NCI-H82 treated with DMSO at 0.1 percent for 48 hours (cell line): Measurements from ENCODE around the gene IFRD2.

Experiments
- DNase-seq: peaks from one replicate; lab custom pipeline; 2025; ENCODE audit not compliant: unreplicated experiment; lab: John Stamatoyannopoulos, UW

The IFRD2 gene

DNA sequence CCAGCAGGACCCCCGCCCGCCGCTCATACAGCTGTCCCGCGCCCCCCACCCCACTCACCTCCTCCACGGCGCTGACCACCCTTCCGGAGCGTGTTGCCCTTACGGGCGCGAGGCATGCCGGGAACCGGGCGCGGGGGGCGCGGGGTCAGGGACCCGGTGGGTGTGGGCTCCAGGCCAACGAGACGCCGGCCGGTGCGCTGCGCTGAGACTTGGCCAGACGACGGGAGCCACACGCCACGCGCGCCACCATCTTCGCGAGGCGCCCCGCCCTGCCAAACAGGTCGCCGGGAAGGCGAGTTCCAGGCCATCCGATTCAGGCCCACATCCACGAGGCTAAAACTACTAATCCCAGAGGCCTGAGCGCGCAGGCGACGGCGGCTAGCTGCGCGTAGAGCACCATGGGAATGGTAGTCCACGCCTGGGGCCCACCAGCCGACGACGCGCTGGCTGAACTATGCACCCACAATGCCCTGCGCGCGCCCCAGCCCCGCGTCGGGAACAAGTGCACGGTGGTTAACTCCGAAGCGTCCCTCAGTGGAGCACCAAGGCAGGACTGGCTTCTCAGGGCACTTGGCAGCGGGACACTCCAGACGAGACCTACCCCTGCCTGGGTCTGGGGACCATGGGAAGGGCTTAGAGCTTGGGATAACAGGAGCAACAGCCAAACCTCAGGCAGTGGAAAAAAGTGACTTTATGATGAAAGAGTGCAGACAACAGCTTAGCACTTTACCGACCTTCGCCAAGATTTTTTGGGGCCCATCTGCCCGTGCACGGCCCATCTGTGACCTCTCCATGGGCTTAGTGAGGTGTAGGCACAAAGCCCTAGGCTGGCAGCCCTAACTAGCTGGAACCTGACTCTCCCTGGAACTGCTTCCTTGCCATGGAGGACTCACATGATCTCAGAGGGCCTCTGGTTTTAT, at the start of gene IFRD2:
TSS of gene IFRD2 (minus strand) at position 271 of the 920 bp plus-strand sequence. CDS start at position 116, 155 bp downstream.
- DNase-seq: peak; percentile 90

GRCh38 chr3:50341537-50341936, 49.3 kb upstream of the IFRD2 start:
- no peak for DNase-seq

GRCh38 chr3:50340448-50341329, 48.5 kb upstream of the IFRD2 start, which contains the start of gene RASSF1:
RASSF1 (minus strand) TSS chr3:50340836; CDS start chr3:50340805, 31 bp downstream.
- DNase-seq: no peak

DNA sequence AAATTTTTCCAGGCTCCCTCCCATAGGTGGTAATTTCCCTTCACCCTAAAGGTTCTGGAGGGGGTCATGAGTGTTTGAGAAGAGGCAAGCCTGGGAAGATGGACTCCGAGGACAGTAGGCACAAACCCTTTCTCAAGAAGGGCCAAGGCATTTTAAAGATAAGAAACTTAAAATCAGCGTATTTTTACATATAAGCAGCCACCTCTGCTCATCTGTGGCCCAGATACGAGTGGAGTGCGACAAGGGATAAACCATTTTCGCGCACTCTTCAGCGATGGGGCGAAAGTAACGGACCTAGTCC, 47.9 kb upstream of the IFRD2 start:
- DNase-seq: no peak

DNA sequence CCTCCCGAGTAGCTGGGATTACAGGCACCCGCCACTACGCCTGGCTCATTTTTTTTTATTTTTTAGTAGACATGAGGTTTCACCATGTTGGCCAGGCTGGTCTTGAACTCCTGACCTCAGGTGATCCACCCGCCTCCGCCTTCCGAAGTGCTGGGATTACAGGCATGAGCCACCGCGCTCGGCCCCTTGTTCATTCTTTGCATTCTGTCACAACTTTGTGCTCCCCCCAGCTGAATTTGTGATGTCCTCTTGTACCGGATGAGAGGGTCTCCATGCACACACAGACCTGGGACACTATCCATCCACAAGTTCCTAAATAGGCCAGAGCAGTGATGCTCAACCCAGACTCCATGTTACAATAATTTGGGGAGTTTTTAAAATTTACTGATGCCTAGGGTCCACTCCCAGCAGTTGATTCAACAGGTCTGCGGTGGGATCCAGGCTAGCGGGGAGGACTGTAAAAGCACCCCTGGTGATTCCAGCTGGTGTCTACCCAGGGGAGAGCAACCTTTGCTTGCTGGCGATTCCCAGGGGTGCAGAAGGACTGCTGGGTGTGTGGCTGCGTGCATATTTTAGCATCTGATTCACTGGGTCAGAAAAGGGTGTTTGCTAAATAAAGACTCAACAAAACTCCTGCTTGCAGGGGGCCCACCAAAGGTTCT, 47.4 kb upstream of the IFRD2 start:
- DNase-seq: no peak

DNA sequence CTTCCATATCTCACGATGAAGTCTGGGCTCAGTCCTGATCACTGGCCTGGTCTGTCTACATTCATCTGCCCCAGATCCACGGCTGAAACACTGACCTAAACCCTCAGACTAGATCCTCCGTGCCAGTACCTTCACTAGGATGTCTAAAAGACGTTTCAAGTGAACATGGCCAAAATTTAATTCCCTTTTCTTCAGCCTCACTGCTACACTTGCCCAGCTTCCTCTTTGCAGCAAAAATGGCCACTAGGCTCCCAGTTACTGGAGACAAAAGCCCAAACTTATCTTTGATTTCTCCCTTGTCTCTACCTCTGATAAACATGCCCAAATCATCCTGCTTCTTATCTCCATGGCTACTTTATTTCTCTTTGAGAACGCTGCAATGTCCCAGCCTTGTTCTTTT, 46.7 kb upstream of the IFRD2 start:
- no peak for DNase-seq

- peak; percentile 93 for DNase-seq
Observed at GRCh38 chr3:50337175-50337861, 45.1 kb upstream of the IFRD2 start.

DNA sequence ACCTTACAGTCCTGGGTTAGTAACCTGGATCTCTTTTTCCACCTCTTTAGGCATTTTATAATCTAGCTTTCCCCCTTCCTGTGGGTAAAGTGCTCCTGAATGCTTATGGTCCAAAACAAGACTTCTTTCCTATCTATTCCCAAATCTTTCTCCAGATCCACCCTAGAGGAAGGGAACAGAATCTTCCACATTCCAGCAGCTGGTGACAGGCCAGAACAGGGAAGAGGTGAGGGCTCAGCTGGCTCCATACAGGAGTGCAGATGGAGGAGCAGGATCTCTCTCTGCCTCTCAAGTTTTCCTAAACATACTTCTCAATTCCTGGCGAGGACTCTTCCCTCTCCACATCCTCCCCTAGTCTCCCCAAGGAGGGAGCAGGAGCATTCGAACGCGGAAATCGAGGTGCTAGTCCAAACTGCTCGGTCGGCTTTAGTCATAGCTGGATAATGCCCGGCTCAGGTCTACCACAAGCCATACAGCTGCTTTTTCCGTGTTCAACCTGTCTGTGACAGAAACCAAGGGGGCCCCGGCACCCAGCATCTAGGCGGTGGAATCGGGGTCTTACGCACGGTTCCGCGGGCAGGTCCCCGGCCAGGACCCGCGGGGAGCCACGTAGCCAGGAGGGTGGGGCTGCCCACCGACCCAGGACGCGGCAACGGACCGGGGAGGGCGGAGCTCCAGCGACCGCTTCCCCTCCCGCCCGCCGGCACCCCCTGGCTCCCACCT, 44.4 kb upstream of the IFRD2 start:
- no peak for DNase-seq

DNA sequence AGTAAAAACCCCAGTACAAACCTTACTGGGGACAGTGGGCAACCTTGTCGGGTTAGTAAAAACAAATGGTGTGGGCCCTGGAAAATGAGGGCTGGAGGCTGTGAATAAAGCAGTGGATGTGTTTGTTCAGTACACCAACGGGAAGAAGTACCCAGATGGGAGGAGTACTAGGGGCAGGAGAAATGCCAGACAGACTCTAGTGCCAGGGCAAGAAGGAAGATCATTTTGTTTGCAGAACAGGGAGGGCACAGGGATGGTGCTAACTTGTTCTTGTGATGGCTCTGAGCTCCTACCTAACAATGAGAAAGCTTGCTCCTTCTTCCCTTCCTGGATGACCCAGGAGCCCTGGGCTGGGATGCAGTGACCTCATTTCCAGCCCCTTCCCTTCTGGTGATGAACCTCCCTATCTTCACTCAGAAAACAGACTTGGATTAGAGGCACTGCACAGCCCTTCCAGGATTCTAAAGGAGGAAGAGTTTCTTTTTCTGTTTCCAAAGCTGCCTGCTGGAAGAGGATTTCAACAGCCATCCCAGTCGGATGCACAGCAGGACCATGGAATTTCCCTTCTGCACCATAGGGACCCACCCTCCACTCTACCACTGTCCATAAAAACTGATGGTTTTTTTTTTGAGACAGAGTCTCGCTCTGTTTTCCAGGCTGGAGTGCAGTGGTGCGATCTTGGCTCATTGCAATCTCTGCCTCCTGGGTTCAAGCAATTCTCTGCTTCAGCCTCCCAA, 42.3 kb upstream of the IFRD2 start:
- no peak for DNase-seq

DNA sequence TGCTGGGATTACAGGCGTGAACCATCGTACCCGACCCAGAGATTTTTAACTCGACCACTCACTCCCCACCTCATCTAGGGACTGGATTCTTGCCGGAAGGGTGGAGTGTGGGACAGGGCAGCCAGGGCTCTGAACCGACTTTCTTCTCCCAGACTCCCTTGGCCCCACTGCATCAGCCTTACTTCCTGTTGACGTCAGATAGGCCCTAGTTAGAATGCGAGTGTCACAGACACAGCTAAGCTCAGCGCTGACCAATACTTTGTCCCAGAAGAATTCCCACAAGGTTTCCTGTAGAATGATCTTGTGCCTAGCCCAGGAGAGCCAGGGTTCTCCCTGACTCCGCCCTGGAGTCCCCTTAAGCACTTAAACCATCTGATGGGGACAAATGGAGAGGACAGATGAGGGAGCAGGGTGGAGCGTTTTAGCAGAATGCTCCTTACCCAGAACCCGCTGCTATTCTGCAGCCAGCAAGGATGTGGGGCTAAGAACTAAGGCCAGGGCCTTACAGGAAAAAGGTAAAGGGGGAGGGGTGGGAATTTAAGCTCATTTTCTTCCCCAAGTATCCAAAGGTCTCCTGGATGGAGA, 41.6 kb upstream of the IFRD2 start:
- DNase-seq: no peak

GRCh38 chr3:50331364-50331907, 39.2 kb upstream of the IFRD2 start:
- DNase-seq: no peak

GRCh38 chr3:50330330-50330729, 38.1 kb upstream of the IFRD2 start:
- DNase-seq: no peak

- DNase-seq: peak; percentile 76
Observed at GRCh38 chr3:50327943-50328691, 35.9 kb upstream of the IFRD2 start, which contains the start of gene TUSC2. TUSC2 (minus strand) TSS chr3:50328223; CDS start chr3:50328099, 124 bp downstream.

DNA sequence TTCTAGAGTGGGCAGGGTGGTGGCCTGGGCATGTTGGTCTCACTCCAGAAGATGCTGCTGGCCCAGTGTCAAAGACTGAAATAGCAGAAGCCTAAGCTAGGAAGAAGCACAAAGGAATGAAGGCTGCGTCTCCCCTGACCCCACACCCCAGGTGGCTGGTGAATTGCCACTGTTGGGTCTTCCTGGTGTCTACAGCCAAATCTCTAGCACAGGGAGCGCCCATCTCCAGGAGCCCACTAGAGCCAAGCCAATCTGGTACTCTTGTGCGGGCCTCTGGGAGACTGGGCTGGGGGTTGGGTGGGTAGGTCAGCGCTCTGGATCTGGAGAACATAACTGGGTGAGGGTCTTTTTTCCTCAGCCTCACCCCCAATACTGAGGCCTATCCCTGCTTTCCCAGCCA, 34.9 kb upstream of the IFRD2 start:
- DNase-seq: no peak

DNA sequence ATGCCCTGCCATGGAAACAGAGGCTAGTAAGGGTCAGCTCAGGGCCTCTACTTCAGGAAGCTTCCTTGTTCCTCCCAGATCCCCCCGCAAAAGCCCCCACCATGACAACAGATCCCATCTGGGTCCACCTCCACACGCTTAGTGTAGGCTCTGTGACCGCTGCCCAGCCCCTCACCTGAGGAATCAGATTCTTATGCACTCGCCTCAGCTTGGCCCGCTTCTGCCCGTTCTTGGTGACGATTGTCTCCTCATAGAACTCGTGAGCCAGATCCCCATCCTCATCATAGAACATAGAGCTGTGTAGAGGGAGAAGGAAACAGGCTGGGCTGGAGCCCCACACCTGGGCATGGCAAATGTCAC, 33.9 kb upstream of the IFRD2 start:
- no peak for DNase-seq

DNA sequence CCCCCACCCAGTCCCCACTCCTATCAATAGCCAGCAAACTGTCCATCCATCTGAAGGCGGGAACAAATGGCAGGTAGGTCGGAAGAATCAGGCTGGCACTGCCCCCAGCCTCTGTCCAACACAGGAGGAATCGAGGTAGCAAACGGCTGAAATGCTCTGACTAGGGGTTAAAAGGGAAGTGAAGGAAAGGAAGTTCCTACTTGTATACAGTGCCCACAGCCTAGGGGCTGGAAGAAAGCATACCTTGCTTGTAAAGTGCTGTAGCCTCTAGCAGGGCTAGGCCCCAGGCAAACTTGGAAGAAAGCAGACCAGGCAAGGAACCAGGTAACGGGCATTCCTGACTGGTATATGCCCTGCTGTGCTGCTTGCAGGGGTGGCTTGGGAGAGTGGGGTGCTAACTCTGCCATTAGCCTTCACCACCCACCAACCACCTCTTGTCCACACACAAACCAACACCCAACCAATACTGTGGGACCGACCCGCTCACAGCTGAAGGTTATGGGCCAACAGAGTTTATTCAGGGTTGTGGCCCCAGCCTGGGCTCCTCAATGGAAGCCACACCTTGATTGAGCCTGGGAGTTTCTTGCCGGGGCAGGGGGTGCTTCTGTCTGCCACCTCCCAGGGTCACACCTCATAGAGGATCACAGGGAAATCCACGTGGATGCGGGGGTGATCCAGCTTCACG, 33.4 kb upstream of the IFRD2 start:
- no peak for DNase-seq

DNA sequence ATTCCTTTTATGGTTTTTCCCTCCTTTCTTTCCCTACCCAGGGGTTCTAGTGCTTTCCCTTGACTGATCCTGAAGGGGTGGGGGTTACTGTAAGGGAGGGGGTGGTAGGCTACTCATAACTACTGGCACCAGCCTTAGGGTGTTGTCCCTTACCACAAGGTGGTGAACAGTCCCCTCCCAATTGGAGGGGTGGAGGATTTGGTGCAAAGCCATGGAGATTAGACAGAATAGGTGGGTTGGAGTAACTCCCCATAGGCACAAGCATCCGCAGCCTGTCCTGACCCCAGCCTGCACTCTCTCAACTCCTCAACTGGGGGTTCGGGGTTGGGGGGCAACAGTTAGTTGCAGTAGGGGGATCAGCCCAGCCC, 32.9 kb upstream of the IFRD2 start:
- DNase-seq: no peak
